Heart left ventricle (tissue), 16 donors: ENCODE data around the gene BOC. TPM values are rescaled to one million over a fixed set of nuclear protein-coding genes. Genes with fewer than 3 reads are reported as not detected.

ENCODE experiments used
- ATAC-seq, 4 donors: fragments of 200-7000 bp; cut with Tn5 transposase; one replicate each; pipeline ENCODE4 v1.9.1; 2020 to 2022; ENCODE audit warnings: moderate library complexity in 4 of 4, mild to moderate bottlenecking in 3 of 4, moderate number of reproducible peaks in 1 of 4
- DNase-seq, 5 donors: peaks; one replicate each; pipeline ENCODE4 v3.0.0-alpha.2; 2020
- H3K27ac ChIP-seq, 12 donors: fragments of 200-600 bp; sonication (generic) in 4 of 12; one replicate each; pipeline versions ENCODE4 v1.5.0 to v1.8.0; 2016 to 2022; ENCODE audit warnings: mild to moderate bottlenecking in 2 of 12
- H3K27me3 ChIP-seq, 9 donors: fragments of 200-600 bp; sonication (generic) in 2 of 9; one replicate each; pipeline versions ENCODE4 v1.5.1 to v1.8.0; 2016 to 2022; ENCODE audit warnings: mild to moderate bottlenecking in 3 of 9
- H3K36me3 ChIP-seq, 9 donors: fragments of 200-600 bp; sonication (generic) in 2 of 9; one replicate each; pipeline versions ENCODE4 v1.5.0 to v1.8.0; 2018 to 2022; ENCODE audit warnings: mild to moderate bottlenecking in 2 of 9
- H3K4me1 ChIP-seq, 12 donors: fragments of 200-600 bp; sonication (generic) in 4 of 12; one replicate each; pipeline versions ENCODE4 v1.5.0 to v1.8.0; 2016 to 2022; ENCODE audit warnings: mild to moderate bottlenecking in 3 of 12
- H3K4me3 ChIP-seq, 12 donors: fragments of 200-600 bp; sonication (generic) in 4 of 12; one replicate each; pipeline versions ENCODE4 v1.5.0 to v1.8.0; 2017 to 2022; ENCODE audit warnings: mild to moderate bottlenecking in 9 of 12, moderate library complexity in 4 of 12
- H3K9me3 ChIP-seq, 12 donors: fragments of 200-600 bp; sonication (generic) in 4 of 12; one replicate each; pipeline versions ENCODE4 v1.5.0 to v1.8.0; 2016 to 2022; ENCODE audit warnings: mild to moderate bottlenecking in 1 of 12
- CTCF ChIP-seq, 12 donors: fragments of 200-600 bp; sonication (generic) in 4 of 12; IDR thresholded peaks; one replicate each; pipeline versions ENCODE4 v1.5.0 to v1.8.0; 2018 to 2022; ENCODE audit warnings: antibody characterized with exemption in 12 of 12, mild to moderate bottlenecking in 5 of 12
- POLR2A ChIP-seq, 2 donors: fragments of 450-650 bp; IDR thresholded peaks; one replicate each; pipeline ENCODE4 v1.6.1; 2017; ENCODE audit warnings: antibody characterized with exemption in 2 of 2, mild to moderate bottlenecking in 2 of 2, moderate library complexity in 2 of 2
- WGBS, 4 donors: extraction: QIAGEN DNeasy Blood & Tissue Kit in 2 of 4; methylation state at CpG; one replicate each; pipeline versions ENCODE4 v1.1.5 to v1.1.7; 2013 to 2018; 5-methylcytosine and 5-hydroxymethylcytosine counted together
- intact Hi-C, 10 donors: fragments of 100-400 bp; cut with DNase I; formaldehyde crosslinking; loops; one replicate each; pipeline versions ENCODE4 v1.11.1 to v1.14.2; 2022
- polyA plus RNA-seq, 2 donors: library from polyadenylated mRNA; stranded (reverse); fragments of 200-250 nt; gene quantifications; one replicate each; pipeline ENCODE4 v1.2.3, GENCODE V29; 2013
- total RNA-seq, 9 donors: library from RNA; depleted of rRNA in 2 of 9; stranded (reverse); fragments of >200 nt in 2 of 9; fragmentation: NEBNext Ultra II Directional in 3 of 9; extraction: Animal tissue kit (Norgen Biotek cat#: 25700) in 3 of 9; gene quantifications; one replicate each; pipeline versions ENCODE4 v1.1.0 to v1.2.4, GENCODE V29; 2016 to 2023
- donor health status: ischemic (EF 13 %, LVEDD 7.1; RV severe dilation, severe dysfunction).
- donor health status: healthy with polysubstance abuse.
- donor health status: DM: no; HTN: yes; CAD: no.
- donor health status: DM: no; HTN: no; CAD: no.
- donor health status: ischemic (EF 25% LVEDD 6.9; RV normal size, moderate dysfunction).
- donor health status: ischemic (EF 25% LVEDD 5.7; RV mildly dilated, moderate dysfunction).
- donor health status: healthy.
- donor health status: DM: yes; HTN: yes; CAD: no.
- donor health status: ischemic (EF 35%, LVEDD 5.7; RV mildly dilated, moderate dysfunction).
- donor health status: nonischemic (EF 11% LVEDD 7.7; RV severe dilation, severe dysfunction).
- donor health status: DM: yes; HTN: yes; CAD: no.
- donor health status: PGD.
- donor health status: ischemic (EF 29% LVEDD 5.4; RV normal size, mild dysfunction).
- donor health status: nonischemic (EF 23%, LVEDD 6.1; RV moderate dilation, normal function).

Gene BOC
- total and polyA plus RNA-seq, 11 donors: 1.9 to 12.2 (median 4.4) TPM

GRCh38 chr3:113275929-113276750 is 64.8 kb downstream of the BOC start:
- peak in 2 of 12 donors; percentile 6 to 16 for TF ChIP-seq CTCF (IDR thresholded peaks at IDR 0.05)
- no peak for TF ChIP-seq POLR2A (IDR thresholded peaks at IDR 0.05)
- Histone ChIP-seq H3K36me3 (peaks cover 0 to 78% (median 10%) of the 10 kb centered on the region in 9 donors), H3K27ac (peak overlapping the region; percentile 18 to 86 (median 74)), H3K4me3 (peak overlapping the region in 9 of 12 donors; percentile 2 to 43 (median 35)), H3K9me3 (no peaks in the 10 kb centered on the region), H3K4me1 (peaks cover 0 to 27% (median 5%) of the 10 kb centered on the region in 12 donors), H3K27me3 (no peaks in the 10 kb centered on the region)
- intact Hi-C loops: loop anchor here in 2 of 10 donors (5.0 kb wide), 2 partner anchors 64 to 124 kb away; partner anchors contain the start of gene BOC (in 1 of the 2)
- WGBS, 4 donors: 63 to 73% (median 69%) methylated on average over 16 of the region's 16 CpGs
- peak in 3 of 4 donors; percentile 49 to 78 (median 76) for ATAC-seq
- DNase-seq: peak in 1 of 5 donors; percentile 58

- TF ChIP-seq POLR2A (IDR thresholded peaks at IDR 0.05): no peak
- peak overlapping the region in 10 of 12 donors; percentile 65 to 86 (median 79) for H3K27ac ChIP-seq
- 66 to 73% (median 68%) methylated on average over 5 of the region's 5 CpGs for WGBS, 4 donors
- intact Hi-C loops: loop anchor here in 2 of 10 donors (5.0 kb wide), 2 partner anchors 64 to 124 kb away; partner anchors contain the start of gene BOC (in 1 of the 2)
- H3K4me3 ChIP-seq: peak overlapping the region in 9 of 12 donors; percentile 2 to 43 (median 35)
- no peak for DNase-seq
- H3K9me3 ChIP-seq: no peaks in the 10 kb centered on the region
- no peak for ATAC-seq
- no peaks in the 10 kb centered on the region for H3K27me3 ChIP-seq
- peaks cover 0 to 27% (median 5%) of the 10 kb centered on the region in 12 donors for H3K4me1 ChIP-seq
- H3K36me3 ChIP-seq: peaks cover 0 to 78% (median 10%) of the 10 kb centered on the region in 9 donors
These were observed 65.4 kb downstream of the BOC start for GRCh38 chr3:113276751-113277080.

- TF ChIP-seq CTCF (IDR thresholded peaks at IDR 0.05) (no peak), POLR2A (IDR thresholded peaks at IDR 0.05) (no peak)
- H3K36me3 ChIP-seq: peaks cover 0 to 78% (median 10%) of the 10 kb centered on the region in 9 donors
- peak overlapping the region in 3 of 12 donors; percentile 78 to 82 (median 80) for H3K27ac ChIP-seq
- WGBS, 4 donors: 87 to 94% (median 92%) methylated on average over 4 of the region's 4 CpGs
- no peaks in the 10 kb centered on the region for H3K27me3 ChIP-seq
- no peak for DNase-seq
- peaks cover 0 to 27% (median 5%) of the 10 kb centered on the region in 12 donors for H3K4me1 ChIP-seq
- ATAC-seq: no peak
- no peaks in the 10 kb centered on the region for H3K9me3 ChIP-seq
- intact Hi-C loops: loop anchor here in 2 of 10 donors (5.0 kb wide), 2 partner anchors 65 to 125 kb away; partner anchors contain the start of gene BOC (in 1 of the 2)
- no peak overlapping the region for H3K4me3 ChIP-seq
These were observed 66.1 kb downstream of the BOC start for GRCh38 chr3:113277414-113277813.

GRCh38 chr3:113277941-113278598 is 66.7 kb downstream of the BOC start:
- WGBS, 4 donors: 91 to 92% (median 92%) methylated on average over 14 to 17 of the region's 17 CpGs
- Histone ChIP-seq H3K27ac (no peak overlapping the region), H3K36me3 (peaks cover 0 to 78% (median 7%) of the 10 kb centered on the region in 9 donors), H3K27me3 (no peaks in the 10 kb centered on the region), H3K4me1 (peaks cover 0 to 27% (median 5%) of the 10 kb centered on the region in 12 donors), H3K9me3 (no peaks in the 10 kb centered on the region), H3K4me3 (no peak overlapping the region)
- TF ChIP-seq CTCF (IDR thresholded peaks at IDR 0.05): no peak
- no peak for TF ChIP-seq POLR2A (IDR thresholded peaks at IDR 0.05)
- ATAC-seq: no peak
- DNase-seq: no peak
- intact Hi-C loops: loop anchor here in 2 of 10 donors (5.0 kb wide), 2 partner anchors 66 to 126 kb away; partner anchors contain the start of gene BOC (in 1 of the 2)
